ENCODE data around the gene A4GNT. TPM values are rescaled to one million over a fixed set of nuclear protein-coding genes. Genes with fewer than 3 reads are reported as not detected.

The A4GNT gene
- total RNA-seq, 1 donor: not detected

GRCh38 chr3:138114988-138115971 lies 16.9 kb downstream of the A4GNT start, which contains the start of gene DZIP1L:
DZIP1L (minus strand) TSS chr3:138115608; CDS start chr3:138103971, 11,637 bp downstream.
- H3K4me1 ChIP-seq (ENCODE audit: insufficient read depth, low read length): peaks cover 23% of the 10 kb centered on the region
- H4K20me1 ChIP-seq (ENCODE audit: insufficient read depth, low read length): peaks cover 11% of the 10 kb centered on the region
- H3K4me2 ChIP-seq (ENCODE audit: insufficient read depth, low read length): peak within 1 kb of the TSS; percentile 86
- H3K4me3 ChIP-seq (ENCODE audit: insufficient read depth, low read length): peak within 1 kb of the TSS; percentile 88
- no peaks in the 10 kb centered on the region for H3K9me3 ChIP-seq (ENCODE audit: low read depth, low read length)
- no peaks in the 10 kb centered on the region for H3K27me3 ChIP-seq (ENCODE audit: insufficient read depth, low read length)
- peaks cover 10% of the 10 kb centered on the region for H3K36me3 ChIP-seq (ENCODE audit: insufficient read depth, low read length)
- H3K79me2 ChIP-seq (ENCODE audit: insufficient read depth, low read length): peaks cover 44% of the 10 kb centered on the region
- peak; percentile 18 for TF ChIP-seq CTCF (IDR thresholded peaks at IDR 0.05; ENCODE audit: extremely low read depth, low read depth, low read length)
- H2AFZ ChIP-seq (ENCODE audit: low read length): peak within 1 kb of the TSS; percentile 86
- peak within 1 kb of the TSS; percentile 89 for H3K27ac ChIP-seq (ENCODE audit: low read depth, low read length)
- DNase-seq (ENCODE audit: insufficient read length, low spot score, missing footprints): peak; percentile 92

GRCh38 chr3:138114431-138114918 lies 17.7 kb downstream of the A4GNT start:
- peak overlapping the region; percentile 89 for H3K27ac ChIP-seq (ENCODE audit: low read depth, low read length)
- peak overlapping the region; percentile 86 for H3K4me2 ChIP-seq (ENCODE audit: insufficient read depth, low read length)
- H4K20me1 ChIP-seq (ENCODE audit: insufficient read depth, low read length): peaks cover 11% of the 10 kb centered on the region
- H3K36me3 ChIP-seq (ENCODE audit: insufficient read depth, low read length): peaks cover 10% of the 10 kb centered on the region
- peak overlapping the region; percentile 86 for H2AFZ ChIP-seq (ENCODE audit: low read length)
- peak overlapping the region; percentile 88 for H3K4me3 ChIP-seq (ENCODE audit: insufficient read depth, low read length)
- H3K9me3 ChIP-seq (ENCODE audit: low read depth, low read length): no peaks in the 10 kb centered on the region
- TF ChIP-seq CTCF (IDR thresholded peaks at IDR 0.05; ENCODE audit: extremely low read depth, low read depth, low read length): no peak
- H3K27me3 ChIP-seq (ENCODE audit: insufficient read depth, low read length): no peaks in the 10 kb centered on the region
- no peak for DNase-seq (ENCODE audit: insufficient read length, low spot score, missing footprints)
- peaks cover 23% of the 10 kb centered on the region for H3K4me1 ChIP-seq (ENCODE audit: insufficient read depth, low read length)
- peaks cover 50% of the 10 kb centered on the region for H3K79me2 ChIP-seq (ENCODE audit: insufficient read depth, low read length)

GRCh38 chr3:138113326-138113725 lies 18.9 kb downstream of the A4GNT start:
- no peak for TF ChIP-seq CTCF (IDR thresholded peaks at IDR 0.05; ENCODE audit: extremely low read depth, low read depth, low read length)
- Histone ChIP-seq H3K9me3 (ENCODE audit: low read depth, low read length) (no peaks in the 10 kb centered on the region), H3K27ac (ENCODE audit: low read depth, low read length) (peak overlapping the region; percentile 39), H2AFZ (ENCODE audit: low read length) (no peak overlapping the region), H3K79me2 (ENCODE audit: insufficient read depth, low read length) (peaks cover 61% of the 10 kb centered on the region), H4K20me1 (ENCODE audit: insufficient read depth, low read length) (peaks cover 14% of the 10 kb centered on the region), H3K4me2 (ENCODE audit: insufficient read depth, low read length) (peak overlapping the region; percentile 86), H3K4me3 (ENCODE audit: insufficient read depth, low read length) (no peak overlapping the region), H3K4me1 (ENCODE audit: insufficient read depth, low read length) (peaks cover 20% of the 10 kb centered on the region), H3K27me3 (ENCODE audit: insufficient read depth, low read length) (no peaks in the 10 kb centered on the region), H3K36me3 (ENCODE audit: insufficient read depth, low read length) (peaks cover 10% of the 10 kb centered on the region)
- no peak for DNase-seq (ENCODE audit: insufficient read length, low spot score, missing footprints)

- Histone ChIP-seq H3K27me3 (ENCODE audit: insufficient read depth, low read length) (no peaks in the 10 kb centered on the region), H3K9me3 (ENCODE audit: low read depth, low read length) (no peaks in the 10 kb centered on the region), H3K4me2 (ENCODE audit: insufficient read depth, low read length) (no peak overlapping the region), H3K4me3 (ENCODE audit: insufficient read depth, low read length) (no peak overlapping the region), H2AFZ (ENCODE audit: low read length) (no peak overlapping the region), H3K79me2 (ENCODE audit: insufficient read depth, low read length) (peaks cover 71% of the 10 kb centered on the region), H4K20me1 (ENCODE audit: insufficient read depth, low read length) (peaks cover 14% of the 10 kb centered on the region), H3K27ac (ENCODE audit: low read depth, low read length) (no peak overlapping the region), H3K36me3 (ENCODE audit: insufficient read depth, low read length) (peaks cover 10% of the 10 kb centered on the region), H3K4me1 (ENCODE audit: insufficient read depth, low read length) (peaks cover 20% of the 10 kb centered on the region)
- no peak for DNase-seq (ENCODE audit: insufficient read length, low spot score, missing footprints)
- no peak for TF ChIP-seq CTCF (IDR thresholded peaks at IDR 0.05; ENCODE audit: extremely low read depth, low read depth, low read length)
These were observed 19.8 kb downstream of the A4GNT start for GRCh38 chr3:138112362-138112761.

Data from osteoblast (primary cell).